IPS-NIHi7 (cell line): ENCODE results near the gene LGALS7.
"Not testable (repeated sequence)": the region's sequence is repeated elsewhere in the genome, so short reads cannot be mapped to it uniquely, and the experiment has no call there.

Experiments
- DNase-seq: peaks from one replicate; pipeline ENCODE4 v3.0.0; 2012; ENCODE audit warnings: mixed read lengths; ENCODE audit errors: extremely low spot score

The LGALS7 gene

GRCh38 chr19:38773469-38774177 lies at the start of gene LGALS7:
Gene LGALS7 (minus strand): TSS chr19:38773517. CDS start chr19:38773492, 25 bp downstream.
- no peak for DNase-seq

GRCh38 chr19:38821230-38821825 lies 48.0 kb upstream of the LGALS7 start:
- not testable (repeated sequence) for DNase-seq

DNA sequence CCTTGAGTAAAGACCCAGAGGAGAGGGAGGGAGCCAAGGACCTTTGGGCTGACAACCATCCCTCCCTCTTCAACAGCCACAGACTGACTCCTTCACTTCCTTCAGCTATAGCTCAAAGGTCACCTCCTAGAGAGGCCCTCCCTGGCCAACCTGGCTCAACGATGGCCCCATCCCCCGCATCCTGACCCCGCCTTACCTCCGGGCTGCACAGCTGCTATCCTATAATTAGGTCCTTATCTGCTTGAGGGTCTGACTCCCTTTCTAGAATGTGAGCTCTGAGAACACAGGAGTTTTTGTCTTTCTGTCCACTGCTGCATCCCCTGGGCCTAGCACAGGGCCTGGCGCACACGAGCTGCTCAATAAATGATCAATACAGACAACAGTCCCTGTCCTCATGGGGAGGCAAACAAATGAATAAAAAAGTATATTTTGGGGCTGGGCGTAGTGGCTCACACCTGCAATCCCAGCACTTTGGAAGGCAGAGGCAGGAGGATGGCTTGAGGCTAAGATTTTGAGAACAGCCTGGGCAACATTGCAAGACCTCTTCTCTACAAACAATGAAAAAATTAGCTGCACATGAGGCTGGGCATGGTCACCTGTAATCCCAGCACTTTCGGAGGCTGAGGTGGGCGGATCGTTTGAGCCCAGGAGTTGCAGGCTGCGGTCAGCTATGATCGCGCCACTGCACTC lies 46.1 kb upstream of the LGALS7 start:
- DNase-seq, result peak; percentile 40

- DNase-seq, result no peak
These were observed 43.8 kb upstream of the LGALS7 start for GRCh38 chr19:38817081-38817480.

DNA sequence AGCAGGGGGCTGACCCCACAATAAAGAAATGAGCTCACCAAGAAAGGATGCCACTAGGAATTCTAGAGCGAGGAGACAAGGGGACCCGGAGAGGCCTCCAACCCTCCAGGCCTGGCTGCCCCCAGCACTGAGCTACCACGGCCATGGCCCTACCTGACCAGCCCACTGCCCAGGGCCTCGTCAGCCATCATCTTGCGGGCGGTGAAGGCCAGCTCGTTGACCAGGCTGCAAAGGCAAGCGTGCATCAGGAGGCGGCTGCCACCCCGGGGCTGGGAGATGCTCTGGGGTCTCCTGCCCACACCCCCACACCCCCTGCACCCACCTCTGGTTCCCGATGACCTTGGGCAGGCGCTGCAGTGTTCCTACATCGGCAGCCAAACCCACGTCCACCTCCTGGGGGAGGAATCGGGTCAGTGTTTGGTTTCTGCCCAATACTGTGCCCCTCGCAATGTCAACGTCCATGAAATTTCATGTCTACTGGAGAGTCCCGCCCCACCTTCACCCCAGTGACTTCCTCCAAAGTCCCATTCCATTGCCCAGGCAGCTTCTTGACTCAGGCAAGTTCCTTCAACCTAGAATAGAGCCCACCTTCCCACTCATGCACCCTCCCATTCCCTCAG lies 42.9 kb upstream of the LGALS7 start:
- DNase-seq, result no peak

GRCh38 chr19:38815059-38816001 lies 42.0 kb upstream of the LGALS7 start:
- peak; percentile 54 for DNase-seq

DNA sequence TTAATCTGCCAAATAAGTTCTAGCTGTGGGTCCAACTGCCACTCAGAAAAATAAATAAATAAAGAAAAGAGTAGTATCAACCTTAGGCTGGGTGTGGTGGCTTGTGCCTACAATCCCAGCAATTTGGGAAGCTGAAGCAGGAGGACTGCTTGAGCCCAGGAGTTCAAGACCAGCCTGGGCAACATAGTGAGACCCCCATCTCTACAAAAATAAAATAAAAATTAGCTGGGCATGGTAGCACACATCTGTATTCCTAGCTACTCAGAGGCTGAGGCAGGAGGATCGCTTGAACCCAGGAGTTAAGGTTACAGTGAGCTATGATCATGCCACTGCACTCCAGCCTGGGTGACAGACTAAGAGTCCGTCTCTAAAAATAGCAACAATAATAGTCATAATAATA lies 40.6 kb upstream of the LGALS7 start:
- DNase-seq, result not testable (repeated sequence)

DNA sequence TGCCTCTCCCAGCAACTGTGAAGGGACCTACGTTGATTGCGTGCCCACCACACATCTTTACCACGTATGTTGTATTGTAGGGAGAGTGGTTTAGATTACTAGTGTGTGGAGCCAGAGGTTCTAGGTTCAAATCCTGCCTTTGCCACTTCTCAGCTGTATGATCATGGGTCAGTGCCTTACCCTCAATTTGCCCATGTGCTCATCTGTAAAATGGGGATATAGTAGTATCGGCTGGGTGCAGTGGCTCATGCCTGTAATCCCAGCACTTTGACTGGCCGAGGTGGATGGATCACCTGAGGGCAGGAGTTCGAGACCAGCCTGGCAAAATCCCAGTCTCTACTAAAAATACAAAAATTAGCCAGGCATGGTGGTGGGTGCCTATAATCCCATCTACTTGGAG lies 40.0 kb upstream of the LGALS7 start:
- no peak for DNase-seq

- DNase-seq, result peak; percentile 13
These were observed 39.6 kb upstream of the LGALS7 start, which contains the start of gene LGALS4 for GRCh38 chr19:38812841-38813320. Gene LGALS4 (minus strand): TSS chr19:38812945. CDS start chr19:38812886, 59 bp downstream.

- no peak for DNase-seq
These were observed 38.9 kb upstream of the LGALS7 start for GRCh38 chr19:38812009-38812840.

- no peak for DNase-seq
These were observed 36.4 kb upstream of the LGALS7 start for GRCh38 chr19:38809592-38810252.

GRCh38 chr19:38808741-38809140 lies 35.4 kb upstream of the LGALS7 start:
- no peak for DNase-seq

- DNase-seq, result not testable (repeated sequence)
These were observed 34.2 kb upstream of the LGALS7 start for GRCh38 chr19:38807374-38808098.

- no peak for DNase-seq
These were observed 33.1 kb upstream of the LGALS7 start for GRCh38 chr19:38806371-38806770.

- no peak for DNase-seq
These were observed 31.9 kb upstream of the LGALS7 start for GRCh38 chr19:38805180-38805579.

- DNase-seq, result no peak
These were observed 30.2 kb upstream of the LGALS7 start for GRCh38 chr19:38803543-38803942.

DNA sequence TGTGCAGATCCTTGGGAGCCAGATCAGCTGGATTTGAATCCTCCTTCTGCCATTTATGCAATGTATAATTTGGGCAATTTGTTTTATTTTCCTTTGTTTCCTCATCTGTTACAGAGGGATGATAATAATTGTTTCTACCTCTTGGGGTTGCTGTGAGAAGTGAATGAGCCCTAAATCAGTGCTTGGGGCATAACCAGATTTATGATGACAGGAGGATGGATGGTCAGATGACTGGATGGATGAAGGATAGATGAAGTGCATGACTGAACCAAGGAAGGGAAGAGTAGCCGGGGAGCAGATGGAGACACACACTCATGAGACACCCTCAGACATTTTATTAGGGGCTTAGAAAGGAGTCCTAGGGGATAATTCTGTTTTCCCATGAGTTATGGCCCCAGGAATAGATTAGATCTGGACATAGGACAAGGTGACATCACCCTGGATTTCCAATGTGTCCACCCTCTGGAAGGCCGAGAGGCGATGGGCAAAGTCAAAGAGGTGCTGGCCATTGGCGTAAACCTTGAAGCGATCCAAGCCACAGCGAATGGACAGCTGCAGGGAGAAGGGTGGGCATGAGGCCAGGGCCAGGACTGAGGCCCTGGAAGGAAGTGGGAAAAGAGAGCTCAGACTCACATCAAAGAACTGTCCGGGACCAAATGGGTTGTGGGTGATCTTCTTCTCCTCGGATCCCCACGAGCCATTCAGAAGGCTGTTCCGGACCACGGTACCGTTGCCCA lies 28.2 kb upstream of the LGALS7 start:
- DNase-seq, result no peak
